DND-41 (cell line): ENCODE measurements around the gene DLX2.

ENCODE experiments used
- ATAC-seq: fragments of 200-7000 bp; cut with Tn5 transposase; 3 replicates; pipeline ENCODE4 v1.9.1; 2021; ENCODE audit warnings: low read depth; ENCODE audit not compliant: insufficient read depth
- DNase-seq: peaks from one replicate; pipeline ENCODE4 v3.0.0-alpha.2; 2020
- H2AFZ ChIP-seq: 2 replicates; pipeline ENCODE4 v1.6.0; 2012; ENCODE audit warnings: low read depth, low read length
- H3K27ac ChIP-seq: 2 replicates; pipeline ENCODE4 v1.5.1; 2012; ENCODE audit warnings: low read length, inconsistent platforms
- H3K27me3 ChIP-seq: fragments of 200-600 bp; sonication (generic); 2 replicates; pipeline ENCODE4 v1.6.0; 2012; ENCODE audit warnings: low read length, mild to moderate bottlenecking, inconsistent platforms; ENCODE audit not compliant: insufficient read depth, poor library complexity
- H3K36me3 ChIP-seq: 2 replicates; pipeline ENCODE4 v1.5.1; 2012; ENCODE audit warnings: low read length, inconsistent platforms; ENCODE audit not compliant: insufficient read depth
- H3K4me1 ChIP-seq: 2 replicates; pipeline ENCODE4 v1.5.1; 2012; ENCODE audit warnings: mild to moderate bottlenecking, low read length; ENCODE audit not compliant: insufficient read depth
- H3K4me2 ChIP-seq: 2 replicates; pipeline ENCODE4 v1.6.0; 2012; ENCODE audit warnings: mild to moderate bottlenecking, moderate library complexity, low read length, inconsistent platforms; ENCODE audit not compliant: insufficient read depth
- H3K4me3 ChIP-seq, 2 experiments: fragments of 200-600 bp in 1 of 2; shearing (Covaris generic) in 1 of 2; 2 replicates each; pipeline ENCODE4 v1.5.1; 2012 to 2016; ENCODE audit warnings: inconsistent platforms in 2 of 2, low read length in 2 of 2, mild to moderate bottlenecking in 2 of 2, low read depth in 1 of 2, moderate library complexity in 1 of 2
- H3K79me2 ChIP-seq: 2 replicates; pipeline ENCODE4 v1.6.0; 2012; ENCODE audit warnings: low read length, inconsistent platforms; ENCODE audit not compliant: insufficient read depth
- H3K9ac ChIP-seq: 2 replicates; pipeline ENCODE4 v1.6.0; 2012; ENCODE audit warnings: low read depth, mild to moderate bottlenecking, inconsistent platforms, low read length, moderate library complexity
- H3K9me3 ChIP-seq: 2 replicates; pipeline ENCODE4 v1.5.1; 2012; ENCODE audit warnings: low read length, moderate library complexity, mild to moderate bottlenecking, inconsistent platforms; ENCODE audit not compliant: insufficient read depth, severe bottlenecking
- H4K20me1 ChIP-seq: 2 replicates; pipeline ENCODE4 v1.6.0; 2012; ENCODE audit warnings: low read length; ENCODE audit not compliant: insufficient read depth
- CTCF ChIP-seq: IDR thresholded peaks from 2 replicates; pipeline ENCODE4 v1.5.1; 2012; ENCODE audit warnings: borderline replicate concordance, low read length, moderate library complexity, mild to moderate bottlenecking; ENCODE audit not compliant: poor library complexity, severe bottlenecking; ENCODE audit errors: extremely low read depth
- EZH2 ChIP-seq: IDR thresholded peaks from 3 replicates; pipeline ENCODE4 v1.6.1; 2012; ENCODE audit warnings: borderline replicate concordance, low read depth, mild to moderate bottlenecking, moderate library complexity, low read length, inconsistent platforms; ENCODE audit not compliant: severe bottlenecking

Gene DLX2

GRCh38 chr2:172105471-172106107, 2.9 kb upstream of the DLX2 start:
- H3K4me3 ChIP-seq = no peak overlapping the region
- peaks cover 14% of the 10 kb centered on the region for H3K27me3 ChIP-seq
- no peak overlapping the region for H2AFZ ChIP-seq
- H3K36me3 ChIP-seq = no peaks in the 10 kb centered on the region
- no peak overlapping the region for H3K9ac ChIP-seq
- TF ChIP-seq EZH2 (no peak), CTCF (no peak)
- H3K9me3 ChIP-seq = no peaks in the 10 kb centered on the region
- H3K4me1 ChIP-seq = peaks cover 26% of the 10 kb centered on the region
- H3K4me2 ChIP-seq = no peak overlapping the region
- no peaks in the 10 kb centered on the region for H3K79me2 ChIP-seq
- no peak for DNase-seq
- H3K27ac ChIP-seq = no peak overlapping the region
- no peak for ATAC-seq
- H4K20me1 ChIP-seq = 0 out of 2 replicates have a peak, but pooled peaks cover 5% of the 10 kb centered on the region

GRCh38 chr2:172103471-172104272, 972 bp upstream of the DLX2 start:
- H3K9ac ChIP-seq = peak overlapping the region; percentile 36
- peaks cover 14% of the 10 kb centered on the region for H3K27me3 ChIP-seq
- H3K36me3 ChIP-seq = no peaks in the 10 kb centered on the region
- no peaks in the 10 kb centered on the region for H3K79me2 ChIP-seq
- H3K4me1 ChIP-seq = peaks cover 26% of the 10 kb centered on the region
- H3K9me3 ChIP-seq = no peaks in the 10 kb centered on the region
- ATAC-seq (peak; percentile 23; the same call in 1 of the 3 replicates), DNase-seq (peak; percentile 70)
- 0 out of 2 replicates have a peak overlapping the region, but pooled peaks have one; percentile 59 for H2AFZ ChIP-seq
- 0 out of 2 replicates have a peak, but pooled peaks cover 5% of the 10 kb centered on the region for H4K20me1 ChIP-seq
- no peak overlapping the region for H3K27ac ChIP-seq
- peak overlapping the region in 1 of 2 experiments; percentile 66; a peak in 3 of 4 replicates for H3K4me3 ChIP-seq
- peak overlapping the region; percentile 96 for H3K4me2 ChIP-seq
- TF ChIP-seq CTCF (peak; percentile 93), EZH2 (no peak)

GRCh38 chr2:172101821-172102390, 794 bp downstream of the DLX2 start:
- no peak; the same call in 2 of the 3 replicates for ATAC-seq
- no peak for DNase-seq
- Histone ChIP-seq H3K27ac (no peak overlapping the region), H3K27me3 (peaks cover 21% of the 10 kb centered on the region), H3K9ac (peak overlapping the region; percentile 36), H3K4me2 (peak overlapping the region; percentile 96), H3K4me3 (peak overlapping the region; percentile 29 to 66; a peak in 3 of 4 replicates), H4K20me1 (0 out of 2 replicates have a peak, but pooled peaks cover 5% of the 10 kb centered on the region), H3K4me1 (peaks cover 32% of the 10 kb centered on the region), H3K36me3 (no peaks in the 10 kb centered on the region), H2AFZ (peak overlapping the region; percentile 59), H3K79me2 (no peaks in the 10 kb centered on the region), H3K9me3 (no peaks in the 10 kb centered on the region)
- no peak for TF ChIP-seq CTCF
- TF ChIP-seq EZH2 = no peak
